Adrenal gland (tissue), 5 donors: ENCODE results near the gene ADAMTS7.
"Not testable (repeated sequence)": the region's sequence is repeated elsewhere in the genome, so short reads cannot be mapped to it uniquely, and the experiment has no call there.

Source experiments
- POLR2A ChIP-seq, 2 donors: fragments of 450-650 bp; IDR thresholded peaks; one replicate each; pipeline ENCODE4 v1.6.1; 2017; ENCODE audit warnings: antibody characterized with exemption in 2 of 2, mild to moderate bottlenecking in 2 of 2, moderate library complexity in 1 of 2
- TF ChIP-seq, protein P1 (sequence below), 6 experiments: fragments of 450-650 bp in 4 of 6; fragments of 200-600 bp in 2 of 6; sonication (generic) in 1 of 6; IDR thresholded peaks; 1 replicate in 5 of 6; 2 replicates in 1 of 6; pipeline versions ENCODE4 v1.5.1 to v1.8.0; 2016 to 2021; ENCODE audit warnings: antibody characterized with exemption in 6 of 6, mild to moderate bottlenecking in 2 of 6, moderate library complexity in 1 of 6
- donor health status: DM: no; HTN: no; CAD: no.

DNA sequence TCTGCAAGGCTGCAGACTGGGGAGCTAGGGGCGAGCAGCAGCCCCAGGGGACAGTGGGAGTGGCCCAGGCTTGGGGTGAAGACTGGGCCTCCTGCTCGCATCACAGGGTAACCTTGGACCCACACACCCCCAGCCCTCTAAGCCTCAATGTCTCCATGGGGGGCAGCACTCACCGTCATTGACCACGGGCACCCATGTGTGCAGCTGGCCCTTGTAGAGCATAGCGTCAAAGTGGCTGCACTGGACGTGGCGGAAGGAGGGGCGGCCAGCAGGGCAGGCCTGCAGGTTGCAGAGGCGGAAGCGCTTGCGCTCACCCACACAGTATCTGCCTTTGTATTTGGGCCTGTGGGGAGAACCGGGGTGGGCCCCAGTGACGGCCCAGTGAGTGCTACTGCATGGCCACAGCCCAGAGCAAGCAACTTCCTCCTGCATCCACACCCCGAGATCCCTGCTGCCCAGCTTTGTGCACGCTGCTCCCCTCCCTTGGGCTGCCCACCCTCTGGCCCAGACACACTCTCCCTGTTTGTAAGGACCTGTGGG is 36.7 kb downstream of the ADAMTS7 start:
- TF ChIP-seq, protein P1, sequence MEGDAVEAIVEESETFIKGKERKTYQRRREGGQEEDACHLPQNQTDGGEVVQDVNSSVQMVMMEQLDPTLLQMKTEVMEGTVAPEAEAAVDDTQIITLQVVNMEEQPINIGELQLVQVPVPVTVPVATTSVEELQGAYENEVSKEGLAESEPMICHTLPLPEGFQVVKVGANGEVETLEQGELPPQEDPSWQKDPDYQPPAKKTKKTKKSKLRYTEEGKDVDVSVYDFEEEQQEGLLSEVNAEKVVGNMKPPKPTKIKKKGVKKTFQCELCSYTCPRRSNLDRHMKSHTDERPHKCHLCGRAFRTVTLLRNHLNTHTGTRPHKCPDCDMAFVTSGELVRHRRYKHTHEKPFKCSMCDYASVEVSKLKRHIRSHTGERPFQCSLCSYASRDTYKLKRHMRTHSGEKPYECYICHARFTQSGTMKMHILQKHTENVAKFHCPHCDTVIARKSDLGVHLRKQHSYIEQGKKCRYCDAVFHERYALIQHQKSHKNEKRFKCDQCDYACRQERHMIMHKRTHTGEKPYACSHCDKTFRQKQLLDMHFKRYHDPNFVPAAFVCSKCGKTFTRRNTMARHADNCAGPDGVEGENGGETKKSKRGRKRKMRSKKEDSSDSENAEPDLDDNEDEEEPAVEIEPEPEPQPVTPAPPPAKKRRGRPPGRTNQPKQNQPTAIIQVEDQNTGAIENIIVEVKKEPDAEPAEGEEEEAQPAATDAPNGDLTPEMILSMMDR (IDR thresholded peaks at IDR 0.05): not testable (repeated sequence)
- TF ChIP-seq POLR2A (IDR thresholded peaks at IDR 0.05): not testable (repeated sequence)
